ENCODE data around the gene ACAN. TPM values are rescaled to one million over a fixed set of nuclear protein-coding genes. Genes with fewer than 3 reads are reported as not detected.

Gene ACAN
- total RNA-seq, 2 experiments from 2014 or later = not detected

DNA sequence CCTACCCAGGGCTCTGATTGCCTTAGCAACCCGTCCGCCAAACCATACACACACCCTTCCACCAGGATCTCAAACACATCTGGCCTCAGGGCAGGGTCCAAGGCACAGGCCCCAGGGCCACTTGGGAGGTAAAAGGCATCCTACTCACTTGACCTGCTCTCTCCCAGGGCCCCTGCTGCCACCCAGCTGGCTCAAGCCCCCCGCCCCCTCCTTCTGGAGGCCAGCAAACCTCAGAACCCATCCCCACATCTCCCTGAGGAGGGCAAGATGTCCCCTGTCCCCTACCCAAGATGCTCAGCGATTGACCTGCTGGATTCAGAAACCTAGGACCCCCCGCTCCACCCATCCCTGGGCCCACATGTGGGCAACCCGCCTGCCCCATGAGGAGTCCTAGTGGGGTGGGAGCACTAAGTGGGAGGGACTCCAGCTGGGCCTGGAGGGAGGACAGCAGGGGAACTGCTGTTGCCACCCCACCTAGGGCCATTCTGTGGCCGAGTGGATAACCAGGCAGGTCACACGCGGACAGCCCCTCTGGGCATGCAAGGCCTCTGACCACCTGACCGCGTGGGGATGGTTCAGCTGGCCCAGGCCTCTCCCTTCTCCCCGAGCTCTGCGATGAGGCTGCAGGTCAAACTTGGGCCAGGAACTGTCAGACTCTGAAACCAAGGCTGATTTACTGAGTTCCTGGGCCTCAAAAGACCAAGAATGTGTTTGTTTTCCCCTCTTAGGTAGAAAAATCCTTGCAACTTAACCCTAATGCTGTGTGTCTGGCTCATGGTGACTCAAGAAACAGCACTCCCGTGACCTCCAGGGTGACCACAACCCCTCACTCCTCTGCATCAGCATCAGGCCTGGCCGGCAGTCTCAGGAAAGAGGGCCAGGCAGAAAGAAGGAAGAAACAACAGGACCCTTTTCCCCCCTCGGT, 105.7 kb downstream of the ACAN start:
- Mint-ChIP-seq H3K27ac (no peak overlapping the region), H3K4me1 (ENCODE audit: low read depth) (peaks cover 33% of the 10 kb centered on the region), H3K4me3 (no peak overlapping the region), H3K36me3 (ENCODE audit: low read depth) (no peaks in the 10 kb centered on the region), H3K9me3 (no peaks in the 10 kb centered on the region), H3K27me3 (ENCODE audit: low read depth) (no peaks in the 10 kb centered on the region)
- intact Hi-C loops (cut with micrococcal nuclease) = no loop called here
- CTCF ChIA-PET = interaction anchor here (1.9 kb wide), 1 partner anchor 30 kb away, joined by 4 read pairs; no protein-coding TSS in a partner anchor
- DNase-seq = no peak

DNA sequence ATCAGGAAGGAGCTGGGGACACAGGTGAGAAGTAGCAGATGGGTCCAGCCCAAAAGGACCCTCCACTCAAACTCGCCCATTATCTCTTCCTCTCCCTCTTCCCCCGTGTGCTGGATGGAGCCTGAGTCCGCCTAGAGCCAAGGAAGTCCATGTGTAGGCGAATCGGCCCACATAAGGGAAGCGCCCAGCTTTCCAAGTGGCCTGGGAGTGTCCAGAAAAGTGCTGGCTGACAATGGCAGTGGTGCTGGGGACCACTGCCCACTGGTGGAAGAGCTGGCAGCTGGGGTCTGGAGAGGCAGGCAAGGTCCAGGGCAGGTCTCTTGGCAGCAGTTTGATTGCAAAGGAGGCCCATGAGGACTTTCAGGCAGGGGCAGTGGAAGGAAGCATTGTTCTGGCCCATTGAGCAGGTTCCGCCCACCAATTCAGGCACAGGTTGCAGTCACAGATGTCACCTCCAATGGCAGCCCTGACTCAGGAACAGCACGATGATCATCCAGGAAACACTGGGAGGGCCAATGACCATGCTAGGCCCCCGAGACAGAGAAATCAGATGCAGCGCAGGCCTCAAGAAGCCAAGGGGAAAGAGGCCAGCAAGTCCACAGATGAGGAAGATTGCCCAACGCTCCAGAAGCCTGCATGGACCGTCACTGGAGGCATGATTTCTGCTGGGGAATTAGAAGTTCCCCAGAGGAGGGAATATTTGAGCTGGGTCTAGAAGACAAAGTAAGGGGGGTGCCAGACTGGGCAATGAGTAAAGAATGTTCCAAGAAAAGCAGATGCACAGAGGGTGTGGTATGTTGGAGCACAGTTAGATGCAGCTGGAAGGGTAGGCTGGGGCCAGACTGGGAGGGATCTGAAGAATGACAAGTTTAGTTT, 107.0 kb downstream of the ACAN start:
- Mint-ChIP-seq H3K27me3 (ENCODE audit: low read depth) (no peaks in the 10 kb centered on the region), H3K4me1 (ENCODE audit: low read depth) (peaks cover 22% of the 10 kb centered on the region), H3K9me3 (no peaks in the 10 kb centered on the region), H3K4me3 (no peak overlapping the region), H3K36me3 (ENCODE audit: low read depth) (no peaks in the 10 kb centered on the region), H3K27ac (no peak overlapping the region)
- intact Hi-C loops (cut with micrococcal nuclease) = no loop called here
- no peak for DNase-seq
- CTCF ChIA-PET = interaction anchor here (0.9 to 1.5 kb wide), 2 partner anchors 15 to 107 kb away, joined by 3 read pairs; partner anchors contain the start of gene HAPLN3

DNA sequence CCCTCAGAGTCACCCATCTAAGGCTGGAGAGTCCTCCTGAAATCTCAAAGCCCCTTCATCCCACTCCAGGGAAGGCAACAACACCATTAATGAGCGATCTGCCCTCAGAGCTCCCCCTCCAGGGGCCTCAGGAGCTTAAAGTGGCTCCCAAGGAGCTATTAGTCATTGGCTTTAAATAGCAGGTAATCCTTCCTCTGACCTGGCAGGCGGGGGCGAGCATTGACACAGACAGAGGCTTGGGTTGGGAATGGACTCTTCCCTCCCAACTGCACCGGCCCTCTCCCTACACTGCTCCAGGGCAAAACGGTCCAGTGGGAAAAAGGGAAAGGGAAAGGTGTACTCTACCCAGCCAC, 108.5 kb downstream of the ACAN start:
- H3K4me3 Mint-ChIP-seq = peak overlapping the region; percentile 91
- intact Hi-C loops (cut with micrococcal nuclease) = loop anchor here (2.0 kb wide), 2 partner anchors 17 to 105 kb away; partner anchors contain the start of gene HAPLN3
- no peaks in the 10 kb centered on the region for H3K27me3 Mint-ChIP-seq (ENCODE audit: low read depth)
- no peaks in the 10 kb centered on the region for H3K9me3 Mint-ChIP-seq
- H3K36me3 Mint-ChIP-seq (ENCODE audit: low read depth) = no peaks in the 10 kb centered on the region
- H3K27ac Mint-ChIP-seq = no peak overlapping the region
- CTCF ChIA-PET = interaction anchor here (0.6 to 1.9 kb wide), 4 partner anchors 9 to 20 kb away, joined by 4 to 7 read pairs (median 4); partner anchors contain the start of gene HAPLN3
- H3K4me1 Mint-ChIP-seq (ENCODE audit: low read depth) = peaks cover 16% of the 10 kb centered on the region
- DNase-seq = no peak

DNA sequence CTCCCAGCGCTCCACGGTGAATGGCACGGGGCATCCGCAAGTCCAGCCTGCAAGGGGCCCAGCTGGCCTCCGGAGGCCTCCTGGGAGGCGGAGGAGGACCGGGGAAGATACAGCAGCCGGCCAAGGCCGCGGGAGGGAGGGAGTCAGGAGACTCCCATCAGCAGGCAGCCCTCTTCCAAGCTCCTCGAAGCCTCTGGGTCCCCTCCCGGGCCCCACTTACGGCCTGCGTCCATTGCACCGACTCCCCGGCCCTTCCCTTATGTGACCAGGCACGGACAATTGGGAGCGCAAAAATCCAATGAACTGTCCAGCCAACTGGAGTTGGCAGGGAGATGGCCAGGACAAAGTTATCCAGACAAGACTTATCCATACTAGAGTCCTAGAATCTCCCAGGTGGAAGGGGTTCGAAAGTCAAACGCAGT, 109.3 kb downstream of the ACAN start:
- H3K4me1 Mint-ChIP-seq (ENCODE audit: low read depth) = peaks cover 16% of the 10 kb centered on the region

DNA sequence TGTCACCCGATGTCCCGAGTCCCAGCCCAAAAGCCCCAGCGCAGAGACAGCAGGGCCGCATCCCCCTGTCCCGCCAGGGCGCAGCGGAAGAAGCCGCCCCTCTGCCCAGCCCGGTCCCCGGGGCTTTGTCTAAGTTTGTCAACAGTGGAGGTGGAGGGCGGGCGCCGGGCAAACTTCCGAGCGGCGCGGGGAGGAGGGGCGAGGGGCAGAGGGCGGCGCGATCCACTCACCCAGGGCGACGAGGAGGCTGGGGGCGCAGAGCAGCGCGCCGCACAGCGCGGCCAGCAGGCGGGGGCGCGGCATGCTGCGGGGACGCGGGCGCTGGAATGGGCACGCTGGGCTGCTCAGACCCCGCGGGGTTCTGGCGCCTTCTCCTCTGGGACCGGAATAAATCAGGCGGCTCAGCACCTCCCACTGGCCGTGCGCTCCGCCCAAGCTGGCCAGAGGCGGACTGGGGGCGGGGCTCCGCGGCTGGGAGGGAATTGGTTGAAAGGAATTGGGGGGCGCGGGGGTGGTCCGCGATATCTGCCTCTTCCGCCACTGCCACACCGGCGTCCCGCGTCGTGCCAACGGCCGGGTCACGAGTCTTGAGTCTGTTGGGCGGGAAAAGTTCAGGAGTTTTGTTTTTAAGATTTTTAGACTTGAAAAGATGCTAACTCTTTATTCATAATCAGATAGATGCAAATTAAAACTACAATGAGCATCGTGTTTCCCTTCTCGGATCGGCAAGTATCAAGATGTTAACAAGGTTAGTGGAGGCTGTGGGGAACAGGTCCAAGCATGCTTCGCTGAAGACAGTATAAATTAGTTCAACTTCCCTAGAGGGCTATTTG, 110.0 kb downstream of the ACAN start, which contains the start of gene MFGE8:
Gene MFGE8 (minus strand): TSS at position 363 of the 833 bp plus-strand sequence. CDS start 60 bp downstream, at position 303.
- DNase-seq = peak; percentile 74
- Mint-ChIP-seq H3K4me3 (peak within 1 kb of the TSS; percentile 91), H3K27me3 (ENCODE audit: low read depth) (no peaks in the 10 kb centered on the region), H3K9me3 (no peaks in the 10 kb centered on the region), H3K27ac (peak within 1 kb of the TSS; percentile 79), H3K4me1 (ENCODE audit: low read depth) (peaks cover 17% of the 10 kb centered on the region), H3K36me3 (ENCODE audit: low read depth) (no peaks in the 10 kb centered on the region)
- CTCF ChIA-PET = interaction anchor here (1.9 to 4.1 kb wide), 2 partner anchors 8 to 10 kb away, joined by 7 to 25 read pairs; no protein-coding TSS in a partner anchor
- intact Hi-C loops (cut with micrococcal nuclease) = loop anchor here (1.0 to 2.0 kb wide), 3 partner anchors 9 to 104 kb away; partner anchors contain the start of gene HAPLN3

More for the DNA sequence above, 109.3 kb downstream of the ACAN start:
- Mint-ChIP-seq H3K27ac (no peak overlapping the region), H3K9me3 (no peaks in the 10 kb centered on the region), H3K36me3 (ENCODE audit: low read depth) (no peaks in the 10 kb centered on the region), H3K27me3 (ENCODE audit: low read depth) (no peaks in the 10 kb centered on the region), H3K4me3 (peak overlapping the region; percentile 91)
- no peak for DNase-seq
- CTCF ChIA-PET = interaction anchor here (0.6 to 1.9 kb wide), 3 partner anchors 10 to 214 kb away, joined by 3 to 7 read pairs (median 4); partner anchors contain the start of gene HAPLN3
- intact Hi-C loops (cut with micrococcal nuclease) = loop anchor here (2.0 kb wide), 2 partner anchors 18 to 104 kb away; partner anchors contain the start of gene HAPLN3

DNA sequence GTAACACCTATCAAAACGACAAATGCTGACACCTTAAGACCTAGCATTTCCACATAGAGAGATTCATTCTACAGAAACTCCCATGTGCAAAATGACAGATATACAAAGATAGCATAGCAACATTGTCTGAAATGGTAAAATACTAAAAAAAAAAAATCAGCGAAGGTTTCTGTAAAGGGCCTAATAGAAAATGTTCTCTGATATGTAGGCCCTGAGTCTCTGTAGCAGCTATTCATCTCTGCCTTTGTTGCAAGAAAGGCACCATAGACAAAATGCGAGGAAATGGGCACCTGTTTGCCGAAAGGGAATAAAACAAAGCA, 110.6 kb downstream of the ACAN start:
- Mint-ChIP-seq H3K36me3 (ENCODE audit: low read depth) (no peaks in the 10 kb centered on the region), H3K4me3 (peak overlapping the region; percentile 91), H3K4me1 (ENCODE audit: low read depth) (peaks cover 20% of the 10 kb centered on the region), H3K9me3 (no peaks in the 10 kb centered on the region), H3K27ac (peak overlapping the region; percentile 79), H3K27me3 (ENCODE audit: low read depth) (no peaks in the 10 kb centered on the region)
- CTCF ChIA-PET = interaction anchor here (4.1 kb wide), 1 partner anchor 9 kb away, joined by 25 read pairs; no protein-coding TSS in a partner anchor
- DNase-seq = no peak
- intact Hi-C loops (cut with micrococcal nuclease) = loop anchor here (1.0 to 2.0 kb wide), 3 partner anchors 10 to 103 kb away; partner anchors contain the start of gene HAPLN3

DNA sequence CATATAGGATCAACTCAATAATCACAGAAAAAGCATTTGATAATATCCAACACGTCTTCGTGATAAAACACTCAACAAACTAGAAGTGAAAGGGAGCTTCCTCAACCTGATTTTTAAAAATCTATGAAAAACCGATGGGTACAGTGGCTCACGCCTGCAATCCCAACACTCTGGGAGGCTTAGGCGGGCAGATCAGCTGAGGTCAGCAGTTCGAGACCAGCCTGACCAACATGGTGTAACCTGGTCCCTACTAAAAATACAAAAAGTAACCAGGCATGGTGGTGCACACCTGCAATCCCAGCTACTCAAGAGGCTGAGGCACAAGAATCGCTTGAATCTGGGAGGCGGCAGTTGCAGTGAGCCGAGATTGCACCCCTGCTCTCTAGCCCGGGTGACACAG, 112.1 kb downstream of the ACAN start:
- Mint-ChIP-seq H3K4me1 (ENCODE audit: low read depth) (peaks cover 24% of the 10 kb centered on the region), H3K27ac (no peak overlapping the region), H3K36me3 (ENCODE audit: low read depth) (no peaks in the 10 kb centered on the region), H3K9me3 (no peaks in the 10 kb centered on the region), H3K4me3 (no peak overlapping the region), H3K27me3 (ENCODE audit: low read depth) (no peaks in the 10 kb centered on the region)
- DNase-seq = no peak
- intact Hi-C loops (cut with micrococcal nuclease) = no loop called here
- CTCF ChIA-PET = interaction anchor here (4.1 kb wide), 1 partner anchor 10 kb away, joined by 25 read pairs; no protein-coding TSS in a partner anchor

DNA sequence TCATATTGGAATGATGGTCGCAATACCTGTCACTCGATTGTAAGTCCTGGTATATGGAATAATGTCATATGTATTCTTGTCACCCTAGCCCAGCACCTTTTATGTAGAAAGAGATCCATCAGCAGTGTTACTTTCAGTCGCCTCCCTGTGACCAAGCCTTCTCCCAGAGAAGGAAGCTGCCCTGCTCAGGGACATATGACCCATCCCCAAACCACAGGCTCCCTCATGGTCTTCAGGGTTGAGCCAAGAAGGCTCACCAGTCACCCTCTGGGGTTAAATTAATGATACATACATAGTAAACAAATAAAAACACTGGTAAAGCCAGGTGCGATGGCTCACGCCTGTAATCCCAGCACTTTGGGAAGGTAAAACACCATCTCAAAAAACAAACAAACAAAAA, 114.5 kb downstream of the ACAN start:
- intact Hi-C loops (cut with micrococcal nuclease) = no loop called here
- no peak overlapping the region for H3K4me3 Mint-ChIP-seq
- DNase-seq = no peak
- no peak overlapping the region for H3K27ac Mint-ChIP-seq
- H3K27me3 Mint-ChIP-seq (ENCODE audit: low read depth) = no peaks in the 10 kb centered on the region
- H3K4me1 Mint-ChIP-seq (ENCODE audit: low read depth) = peaks cover 22% of the 10 kb centered on the region
- H3K36me3 Mint-ChIP-seq (ENCODE audit: low read depth) = no peaks in the 10 kb centered on the region
- H3K9me3 Mint-ChIP-seq = no peaks in the 10 kb centered on the region
- CTCF ChIA-PET = interaction anchor here (0.6 to 2.3 kb wide), 5 partner anchors 13 to 427 kb away, joined by 3 to 7 read pairs (median 3); no protein-coding TSS in a partner anchor

DNA sequence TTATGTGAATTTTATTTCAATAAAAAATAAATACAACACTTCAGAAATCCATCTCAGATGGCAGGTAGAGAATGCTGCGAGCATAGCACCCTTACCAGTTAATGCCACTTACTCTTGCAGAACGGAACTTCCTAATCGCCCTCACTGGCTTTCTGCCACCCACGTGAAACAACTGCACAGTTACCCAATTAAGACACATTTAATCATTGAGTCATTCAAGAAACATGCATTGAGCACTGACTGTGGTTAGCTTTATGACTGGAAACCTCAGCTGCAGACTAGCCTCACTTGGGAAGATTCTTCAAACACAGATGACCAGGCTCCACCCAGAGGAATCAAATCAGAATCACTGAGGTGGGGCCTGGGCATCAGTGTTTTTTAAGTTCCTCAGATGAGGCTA, 115.5 kb downstream of the ACAN start:
- Mint-ChIP-seq H3K27me3 (ENCODE audit: low read depth) (no peaks in the 10 kb centered on the region), H3K4me3 (no peak overlapping the region), H3K27ac (no peak overlapping the region), H3K36me3 (ENCODE audit: low read depth) (no peaks in the 10 kb centered on the region), H3K9me3 (no peaks in the 10 kb centered on the region), H3K4me1 (ENCODE audit: low read depth) (peaks cover 18% of the 10 kb centered on the region)
- CTCF ChIA-PET = interaction anchor here (0.6 to 2.3 kb wide), 4 partner anchors 14 to 18 kb away, joined by 4 to 7 read pairs (median 6); no protein-coding TSS in a partner anchor
- DNase-seq = peak; percentile 59
- intact Hi-C loops (cut with micrococcal nuclease) = no loop called here

DNA sequence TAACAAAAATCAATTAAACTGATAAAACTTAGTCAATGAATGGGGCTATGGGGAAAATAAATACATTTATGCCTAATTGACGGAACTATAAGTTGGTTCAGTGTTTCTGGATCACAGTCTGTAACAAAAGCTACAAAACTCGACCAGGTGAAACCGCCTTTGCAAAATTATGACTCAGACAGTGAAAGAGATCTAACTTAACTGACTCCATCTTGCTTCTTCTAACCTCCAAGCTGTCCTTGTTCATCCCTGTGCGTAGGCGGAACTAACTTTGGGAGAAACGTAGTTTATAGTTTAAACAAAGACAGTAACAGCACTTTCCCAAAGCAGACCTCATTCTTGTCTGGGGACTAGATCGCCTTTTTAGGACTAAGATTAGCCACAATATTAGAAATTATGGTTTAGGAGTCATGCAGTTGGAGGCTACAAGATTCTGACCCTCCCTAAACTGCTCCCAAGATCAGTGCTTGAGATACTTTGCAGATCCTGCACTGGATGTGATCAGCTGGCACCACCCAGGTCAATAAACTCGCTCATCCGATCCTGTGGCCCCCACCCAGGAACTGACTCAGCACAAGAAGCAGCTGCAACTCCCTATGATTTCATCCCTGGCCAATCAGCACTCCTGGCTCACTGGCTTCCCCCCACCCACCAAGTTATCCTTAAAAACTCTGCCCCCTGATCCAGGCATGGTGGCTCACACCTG, 117.1 kb downstream of the ACAN start:
- Mint-ChIP-seq H3K27me3 (ENCODE audit: low read depth) (no peaks in the 10 kb centered on the region), H3K9me3 (no peaks in the 10 kb centered on the region), H3K27ac (no peak overlapping the region), H3K4me1 (ENCODE audit: low read depth) (peaks cover 16% of the 10 kb centered on the region), H3K4me3 (no peak overlapping the region), H3K36me3 (ENCODE audit: low read depth) (no peaks in the 10 kb centered on the region)
- intact Hi-C loops (cut with micrococcal nuclease) = no loop called here
- DNase-seq = no peak
- CTCF ChIA-PET = interaction anchor here (0.8 to 1.7 kb wide), 3 partner anchors 15 to 137 kb away, joined by 3 to 7 read pairs (median 3); no protein-coding TSS in a partner anchor
